Lower leg skin (tissue), 3 donors: ENCODE measurements around the gene WDPCP.

Experiments
- POLR2A ChIP-seq, 2 donors: fragments of 450-650 bp; IDR thresholded peaks; one replicate each; pipeline ENCODE4 v1.6.1; 2016 to 2017; ENCODE audit warnings: antibody characterized with exemption in 2 of 2, mild to moderate bottlenecking in 1 of 2, moderate library complexity in 1 of 2
- TF ChIP-seq, protein P1 (sequence below), 3 donors: fragments of 450-650 bp; IDR thresholded peaks; one replicate each; pipeline ENCODE4 v1.5.1; 2016; ENCODE audit warnings: antibody characterized with exemption in 3 of 3, mild to moderate bottlenecking in 3 of 3, moderate library complexity in 2 of 3

DNA sequence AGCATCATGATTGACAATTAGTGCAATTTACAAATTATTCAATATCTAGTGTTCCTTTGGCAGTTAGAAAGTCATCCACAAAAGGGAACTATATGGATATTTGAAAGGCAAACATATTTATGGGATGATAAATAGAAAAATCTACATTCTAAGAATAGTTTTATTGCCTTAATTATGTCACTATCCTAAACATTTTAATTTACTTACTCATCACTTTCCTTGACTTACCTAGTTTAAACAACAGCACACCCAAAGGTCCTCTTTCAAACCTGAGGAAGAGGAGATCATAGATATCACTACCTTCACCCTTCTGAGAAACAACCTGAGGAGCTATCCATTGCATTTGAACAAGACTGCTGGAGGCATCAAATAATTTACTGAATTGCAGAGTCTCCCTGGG is 184.5 kb downstream of the WDPCP start:
- no peak for TF ChIP-seq POLR2A (IDR thresholded peaks at IDR 0.05)
- TF ChIP-seq, protein P1, sequence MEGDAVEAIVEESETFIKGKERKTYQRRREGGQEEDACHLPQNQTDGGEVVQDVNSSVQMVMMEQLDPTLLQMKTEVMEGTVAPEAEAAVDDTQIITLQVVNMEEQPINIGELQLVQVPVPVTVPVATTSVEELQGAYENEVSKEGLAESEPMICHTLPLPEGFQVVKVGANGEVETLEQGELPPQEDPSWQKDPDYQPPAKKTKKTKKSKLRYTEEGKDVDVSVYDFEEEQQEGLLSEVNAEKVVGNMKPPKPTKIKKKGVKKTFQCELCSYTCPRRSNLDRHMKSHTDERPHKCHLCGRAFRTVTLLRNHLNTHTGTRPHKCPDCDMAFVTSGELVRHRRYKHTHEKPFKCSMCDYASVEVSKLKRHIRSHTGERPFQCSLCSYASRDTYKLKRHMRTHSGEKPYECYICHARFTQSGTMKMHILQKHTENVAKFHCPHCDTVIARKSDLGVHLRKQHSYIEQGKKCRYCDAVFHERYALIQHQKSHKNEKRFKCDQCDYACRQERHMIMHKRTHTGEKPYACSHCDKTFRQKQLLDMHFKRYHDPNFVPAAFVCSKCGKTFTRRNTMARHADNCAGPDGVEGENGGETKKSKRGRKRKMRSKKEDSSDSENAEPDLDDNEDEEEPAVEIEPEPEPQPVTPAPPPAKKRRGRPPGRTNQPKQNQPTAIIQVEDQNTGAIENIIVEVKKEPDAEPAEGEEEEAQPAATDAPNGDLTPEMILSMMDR (IDR thresholded peaks at IDR 0.05), result no peak
